GM08714 (cell line): ENCODE results near the gene TNIK.
"Not testable (repeated sequence)": the region's sequence is repeated elsewhere in the genome, so short reads cannot be mapped to it uniquely, and the experiment has no call there.

Experiments used
- H3K4me3 ChIP-seq: fragments of 200-500 bp; sonication (Bioruptor generic); 2 replicates; pipeline ENCODE4 v1.5.1; 2014; ENCODE audit warnings: mild to moderate bottlenecking, low read length, inconsistent platforms
- ZNF274 ChIP-seq: IDR thresholded peaks from 2 replicates; pipeline ENCODE4 v1.6.1; 2012; ENCODE audit warnings: mild to moderate bottlenecking, low read depth, low read length

The TNIK gene

DNA sequence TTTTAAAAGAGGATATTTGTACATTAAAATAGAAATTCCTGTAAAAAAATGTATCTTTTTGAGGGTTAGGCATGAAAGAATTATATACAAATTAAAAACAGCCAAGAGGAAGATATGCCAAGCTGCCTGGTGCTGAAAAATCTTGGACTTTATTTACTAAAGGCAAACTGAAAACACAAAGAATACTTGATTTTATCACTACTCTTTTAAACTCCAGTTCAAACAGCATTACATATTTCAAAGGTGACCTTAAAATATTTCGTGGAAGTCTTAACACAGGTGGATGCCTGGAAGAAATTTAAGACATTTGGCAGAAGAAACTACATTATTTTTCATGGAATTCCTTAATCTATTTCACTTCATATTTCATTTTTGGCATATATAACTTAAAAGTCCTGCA is 332.6 kb downstream of the TNIK start:
- TF ChIP-seq ZNF274: no peak
- no peak overlapping the region for H3K4me3 ChIP-seq

- no peak for TF ChIP-seq ZNF274
- H3K4me3 ChIP-seq: no peak overlapping the region
These were observed 333.6 kb downstream of the TNIK start for GRCh38 chr3:171126478-171127209.

GRCh38 chr3:171125010-171125409 is 335.2 kb downstream of the TNIK start:
- TF ChIP-seq ZNF274: no peak
- H3K4me3 ChIP-seq: no peak overlapping the region

DNA sequence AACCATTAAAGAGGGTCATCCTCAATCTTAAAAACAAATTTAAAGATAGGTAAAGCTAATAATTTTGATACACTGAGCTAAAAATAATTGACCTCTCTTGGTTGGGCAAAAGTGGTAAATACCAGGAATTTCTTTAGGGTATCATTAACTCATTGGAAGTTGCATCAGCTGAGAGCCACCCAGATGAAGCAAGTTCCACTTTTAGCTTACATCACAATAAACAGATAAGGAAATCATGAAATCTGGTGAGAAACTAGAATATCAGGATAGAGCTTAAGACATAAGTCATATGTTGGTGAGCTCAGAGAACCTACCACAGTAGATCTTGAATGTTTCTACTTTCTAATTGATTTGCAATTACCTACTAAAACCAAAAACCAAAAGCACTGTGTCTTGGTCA is 336.3 kb downstream of the TNIK start:
- H3K4me3 ChIP-seq: no peak overlapping the region
- TF ChIP-seq ZNF274: no peak

DNA sequence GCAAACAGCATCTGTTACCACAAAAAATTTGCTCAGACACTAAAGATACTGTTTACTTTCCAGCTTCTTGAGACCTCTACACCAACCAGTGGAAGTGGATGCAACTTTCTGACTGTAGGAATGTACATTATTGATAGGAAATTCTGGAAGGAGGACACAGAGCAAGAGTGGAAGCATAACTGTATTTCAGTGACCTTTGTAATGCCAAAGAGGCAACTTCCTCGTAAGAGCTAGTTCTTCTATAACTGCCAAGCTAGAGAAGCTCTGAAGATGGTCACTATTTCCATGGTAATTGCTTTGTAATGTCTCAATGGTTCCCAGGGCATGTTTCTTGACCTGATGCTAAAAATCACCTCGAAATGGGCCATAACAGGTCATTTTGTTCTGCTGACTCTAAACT is 337.3 kb downstream of the TNIK start:
- no peak for TF ChIP-seq ZNF274
- H3K4me3 ChIP-seq: no peak overlapping the region

DNA sequence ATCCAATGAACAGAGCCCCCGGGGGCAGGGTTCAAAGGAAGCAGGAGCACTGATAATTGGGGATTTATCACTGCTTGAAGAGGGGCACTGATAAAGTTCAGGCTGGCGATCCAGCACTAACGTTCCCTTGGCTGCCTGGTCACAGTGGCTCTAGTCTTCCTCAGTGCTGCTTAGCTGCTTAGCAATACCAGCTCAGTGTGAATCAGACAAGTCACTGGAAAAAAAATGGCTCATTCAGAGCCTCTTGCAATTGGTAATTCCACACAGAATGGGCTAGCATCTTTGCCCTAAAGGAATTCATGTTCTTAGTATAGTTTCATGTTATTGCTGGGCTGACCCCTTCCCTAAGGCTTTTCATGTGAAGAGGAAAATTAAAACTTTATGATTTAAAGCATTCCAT is 338.0 kb downstream of the TNIK start:
- TF ChIP-seq ZNF274: no peak
- H3K4me3 ChIP-seq: no peak overlapping the region

DNA sequence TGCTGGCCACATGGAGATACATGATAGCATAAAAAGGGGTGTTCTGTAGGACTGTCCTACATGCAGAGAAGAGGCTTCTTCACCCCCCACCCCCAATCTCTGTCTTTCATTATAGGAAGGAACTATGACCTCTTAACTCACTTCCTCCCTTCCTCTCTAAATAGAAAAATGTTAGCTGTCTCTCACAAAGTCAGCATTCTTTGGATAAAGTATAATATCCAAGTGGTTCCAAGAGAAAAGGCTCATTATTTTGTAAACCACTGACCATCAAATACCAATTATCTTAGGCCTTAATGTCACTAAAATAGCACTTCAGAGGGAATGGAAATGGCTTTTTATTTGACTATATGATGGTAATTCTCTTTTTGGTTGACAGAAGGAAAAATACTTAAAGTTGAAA is 338.4 kb downstream of the TNIK start:
- TF ChIP-seq ZNF274: no peak
- no peak overlapping the region for H3K4me3 ChIP-seq

DNA sequence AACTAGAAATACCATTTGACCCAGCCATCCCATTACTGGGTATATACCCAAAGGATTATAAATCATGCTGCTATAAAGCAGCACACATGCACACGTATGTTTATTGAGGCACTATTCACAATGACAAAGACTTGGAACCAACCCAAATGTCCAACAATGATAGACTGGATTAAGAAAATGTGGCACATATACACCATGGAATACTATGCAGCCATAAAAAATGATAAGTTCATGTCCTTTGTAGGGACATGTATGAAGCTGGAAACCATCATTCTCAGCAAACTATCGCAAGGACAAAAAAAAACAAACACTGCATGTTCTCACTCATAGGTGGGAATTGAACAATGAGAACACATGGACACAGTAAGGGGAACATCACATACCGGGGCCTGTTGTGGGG is 340.8 kb downstream of the TNIK start:
- H3K4me3 ChIP-seq: not testable (repeated sequence)

DNA sequence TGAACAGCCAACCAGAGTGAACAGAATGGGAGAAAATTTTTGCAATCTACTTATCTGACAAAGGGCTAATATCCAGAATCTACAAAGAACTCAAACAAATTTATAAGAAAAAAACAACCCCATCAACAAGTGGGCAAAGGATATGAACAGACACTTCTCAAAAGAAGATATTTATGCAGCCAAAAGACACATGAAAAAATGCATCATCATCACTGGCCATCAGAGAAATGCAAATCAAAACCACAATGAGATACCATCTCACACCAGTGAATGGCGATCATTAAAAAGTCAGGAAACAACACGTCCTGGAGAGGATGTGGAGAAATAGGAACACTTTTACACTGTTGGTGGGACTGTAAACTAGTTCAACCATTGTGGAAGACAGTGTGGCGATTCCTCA is 341.2 kb downstream of the TNIK start:
- H3K4me3 ChIP-seq: not testable (repeated sequence)

DNA sequence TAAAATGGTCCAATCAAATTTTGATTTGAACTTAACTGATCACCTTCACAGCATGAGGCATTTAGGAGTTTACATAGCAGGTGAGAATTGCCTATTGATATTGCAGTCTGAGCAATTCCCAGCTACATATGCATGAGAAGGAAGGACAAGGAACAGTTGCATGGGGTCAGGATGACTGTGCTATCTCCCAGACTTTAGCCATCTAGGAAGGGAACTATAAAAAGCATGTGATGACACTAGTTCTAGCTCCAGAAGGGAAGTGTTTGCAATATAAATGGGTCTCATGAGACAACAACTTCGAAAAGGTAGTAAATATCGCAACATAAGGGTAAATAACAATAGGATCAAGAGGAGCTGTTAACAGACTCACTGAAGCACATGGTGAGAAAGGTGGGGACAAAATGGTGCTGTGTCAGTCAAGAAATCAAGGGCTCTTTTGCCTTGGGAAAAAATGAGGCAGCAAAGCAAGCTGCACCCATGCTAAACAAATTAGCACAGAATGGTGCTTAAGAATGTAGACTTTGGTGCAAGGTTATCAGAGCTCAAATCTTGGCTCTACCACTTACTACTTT is 343.3 kb downstream of the TNIK start:
- H3K4me3 ChIP-seq: no peak overlapping the region
- TF ChIP-seq ZNF274: no peak

DNA sequence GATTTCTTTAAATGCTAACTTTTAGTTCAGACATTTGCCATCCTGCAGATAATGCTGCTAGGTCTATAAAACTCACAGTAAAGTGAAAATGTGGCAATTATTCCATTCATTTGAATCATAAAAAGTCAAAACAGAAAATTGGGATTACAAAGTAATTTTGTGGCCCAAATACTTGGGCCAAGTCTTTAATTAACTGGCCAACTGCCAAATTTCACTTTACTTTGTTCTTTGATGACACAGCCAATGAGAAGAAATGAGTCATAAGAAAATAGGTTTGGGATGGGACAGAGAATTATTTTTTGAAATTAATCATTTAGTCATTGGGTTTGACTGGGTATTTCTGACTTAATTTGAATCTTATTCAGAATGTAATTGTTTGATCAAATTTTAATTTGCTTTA is 343.8 kb downstream of the TNIK start:
- no peak overlapping the region for H3K4me3 ChIP-seq

DNA sequence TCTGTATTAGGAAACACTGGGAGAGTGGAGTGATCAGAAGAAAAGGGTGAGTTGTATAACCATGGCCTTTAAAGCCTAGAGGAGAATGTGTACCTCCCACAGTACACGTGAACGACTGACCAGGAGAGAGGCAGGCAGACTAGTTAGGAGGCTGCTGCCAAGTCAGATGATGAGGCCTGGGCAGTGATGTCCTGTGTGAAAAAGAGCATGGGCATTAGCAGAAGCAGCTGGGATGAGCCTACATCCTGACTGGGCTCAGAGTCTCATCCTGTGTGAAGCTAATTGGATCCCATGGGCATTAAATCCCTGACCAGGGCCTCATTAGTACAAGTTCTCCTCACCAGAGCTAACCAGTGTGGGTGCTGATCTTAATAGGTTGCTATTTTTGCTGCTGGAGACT is 344.5 kb downstream of the TNIK start:
- TF ChIP-seq ZNF274: no peak
- no peak overlapping the region for H3K4me3 ChIP-seq

More for the DNA sequence above, 343.8 kb downstream of the TNIK start:
- no peak for TF ChIP-seq ZNF274

DNA sequence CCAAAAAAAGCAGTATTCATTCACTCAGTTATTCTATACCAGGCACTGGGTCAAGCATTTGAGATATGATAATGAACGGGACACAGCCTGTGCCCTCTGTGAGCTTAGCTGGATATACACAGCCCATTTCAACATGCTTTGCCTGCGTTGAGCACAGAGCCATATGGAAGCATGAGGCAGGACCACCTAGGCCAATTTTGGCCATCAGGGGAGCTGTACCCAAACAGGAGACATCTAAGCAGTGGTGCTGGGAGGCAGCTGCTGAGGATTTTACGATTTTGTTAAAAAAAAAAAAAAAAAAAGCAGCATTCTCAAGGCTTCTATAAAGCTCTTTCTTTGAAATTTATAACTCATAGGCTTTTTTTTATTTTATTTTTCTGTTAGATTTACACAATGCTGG is 346.5 kb downstream of the TNIK start:
- TF ChIP-seq ZNF274: no peak
- H3K4me3 ChIP-seq: no peak overlapping the region

- TF ChIP-seq ZNF274: no peak
These were observed 349.5 kb downstream of the TNIK start for GRCh38 chr3:171110715-171111114.

DNA sequence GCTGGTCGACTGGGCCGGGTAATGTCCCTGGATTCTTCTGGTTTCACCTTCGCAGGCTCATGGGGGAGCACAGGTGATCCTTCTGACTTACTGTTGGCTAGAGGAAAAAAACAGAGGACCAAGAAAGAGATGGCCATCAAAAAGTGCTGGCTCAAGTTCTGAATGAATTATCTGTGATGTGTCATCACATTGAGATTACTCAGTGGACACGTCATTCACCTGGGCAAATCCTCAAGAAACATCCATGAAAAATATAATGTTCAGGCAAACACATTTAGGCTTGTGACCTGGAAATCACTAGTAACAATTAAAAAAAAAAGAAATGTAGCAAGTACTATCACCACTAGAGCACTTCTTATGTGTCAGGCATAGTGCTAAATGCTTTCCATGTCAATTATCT is 352.1 kb downstream of the TNIK start:
- H3K4me3 ChIP-seq: no peak overlapping the region
- TF ChIP-seq ZNF274: no peak

More at GRCh38 chr3:171110715-171111114, 349.5 kb downstream of the TNIK start:
- H3K4me3 ChIP-seq: no peak overlapping the region

GRCh38 chr3:171103185-171103584 is 357.0 kb downstream of the TNIK start:
- TF ChIP-seq ZNF274: no peak
- H3K4me3 ChIP-seq: no peak overlapping the region
